PFSK-1 (cell line): ENCODE data around the gene CDC42EP2.

Experiments used
- POLR2AphosphoS5 ChIP-seq: IDR thresholded peaks from 2 replicates; pipeline ENCODE4 v1.6.1; 2012; ENCODE audit warnings: low read depth, mild to moderate bottlenecking, control low read depth, low read length, moderate library complexity
- TAF1 ChIP-seq: IDR thresholded peaks from 2 replicates; pipeline ENCODE4 v1.6.1; 2012; ENCODE audit warnings: low read length, control low read depth, borderline replicate concordance; ENCODE audit not compliant: insufficient read depth

DNA sequence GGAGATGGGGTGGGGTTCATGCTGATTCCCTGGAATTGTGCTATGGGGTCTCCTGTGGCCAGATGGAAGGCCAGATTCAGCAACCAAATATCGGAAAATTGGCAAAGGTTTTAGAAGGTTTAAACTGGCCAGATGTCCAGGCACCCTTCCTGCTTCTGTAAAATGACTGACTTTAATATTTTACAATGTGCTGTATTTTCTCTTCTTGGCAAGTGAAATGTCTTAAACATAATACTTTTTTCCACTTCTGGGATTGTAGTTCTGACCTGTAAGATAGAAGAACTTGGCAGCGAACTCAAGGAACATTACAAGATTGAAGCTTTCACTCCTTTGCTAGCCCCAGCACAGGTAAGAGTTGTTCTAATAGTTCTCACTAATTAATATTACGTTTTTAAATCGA lies 35.4 kb upstream of the CDC42EP2 start:
- no peak for TF ChIP-seq TAF1
- no peak for TF ChIP-seq POLR2AphosphoS5
